HG02870 (cell line): ENCODE results near the gene FGF10.

Source experiments
- ATAC-seq: cut with Tn5 transposase; IDR thresholded peaks from one replicate; pipeline ENCODE4 v1.9.1; 2021; ENCODE audit warnings: mild to moderate bottlenecking, moderate library complexity; ENCODE audit not compliant: unreplicated experiment

Gene FGF10

DNA sequence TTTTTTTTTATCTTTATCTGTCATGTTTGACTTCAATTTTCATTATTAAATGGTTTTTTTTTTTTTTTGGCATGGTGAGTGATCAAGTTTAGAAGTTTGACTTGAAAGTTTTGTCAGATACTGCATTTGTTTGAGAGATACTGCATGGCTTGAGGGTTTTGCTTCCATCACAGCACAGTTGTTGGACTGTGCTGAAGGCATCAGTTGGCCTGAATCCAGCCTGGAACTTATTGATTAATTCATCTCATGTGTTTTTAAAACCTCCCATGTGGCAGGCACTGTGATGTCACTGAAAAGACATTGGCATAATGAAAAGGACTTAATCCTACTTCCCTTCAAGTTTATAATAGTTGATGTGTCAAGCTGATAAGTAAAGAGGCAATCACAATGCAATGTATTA lies 128.4 kb downstream of the FGF10 start:
- ATAC-seq: no peak

DNA sequence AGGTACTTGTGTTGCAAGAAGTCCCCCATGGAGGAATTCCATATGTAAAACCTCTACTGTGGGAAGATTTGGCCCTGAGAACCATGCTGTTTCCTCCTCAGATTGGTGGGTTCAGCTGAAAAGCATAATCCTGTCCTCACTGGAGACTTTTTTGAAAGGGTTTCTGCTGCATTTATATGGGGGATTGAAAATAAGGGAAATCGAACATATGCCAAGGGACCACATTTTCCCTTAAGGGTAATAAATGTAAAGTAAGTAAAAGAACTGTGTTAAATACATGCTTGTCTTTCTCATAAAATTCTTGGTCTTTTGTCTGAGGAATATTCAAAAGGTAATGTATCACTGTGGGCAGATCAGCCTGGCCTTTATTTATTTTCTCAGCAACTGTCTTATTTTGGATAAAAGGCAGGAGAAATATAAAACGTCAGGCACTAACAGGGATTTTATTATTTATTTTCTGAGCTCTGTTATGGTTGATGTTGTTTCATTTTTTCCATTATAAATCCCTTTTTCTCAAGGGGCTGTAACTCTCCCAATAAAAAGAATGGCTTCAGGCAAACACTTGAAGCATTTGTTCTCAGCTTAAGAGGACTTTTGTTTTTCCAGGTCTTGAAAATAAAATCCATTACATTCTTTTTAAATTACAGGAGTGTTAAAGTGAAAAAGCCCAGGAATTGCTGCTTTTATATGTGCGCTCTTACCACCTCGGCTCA lies 131.4 kb downstream of the FGF10 start:
- ATAC-seq: no peak

GRCh38 chr5:44257221-44257620 lies 132.0 kb downstream of the FGF10 start:
- no peak for ATAC-seq
